ENCODE measurements around the gene PAPOLA. TPM values are rescaled to one million over a fixed set of nuclear protein-coding genes. Genes with fewer than 3 reads are reported as not detected.

Gene PAPOLA
- total RNA-seq, 1 experiment from 2014 or later: 207 TPM

DNA sequence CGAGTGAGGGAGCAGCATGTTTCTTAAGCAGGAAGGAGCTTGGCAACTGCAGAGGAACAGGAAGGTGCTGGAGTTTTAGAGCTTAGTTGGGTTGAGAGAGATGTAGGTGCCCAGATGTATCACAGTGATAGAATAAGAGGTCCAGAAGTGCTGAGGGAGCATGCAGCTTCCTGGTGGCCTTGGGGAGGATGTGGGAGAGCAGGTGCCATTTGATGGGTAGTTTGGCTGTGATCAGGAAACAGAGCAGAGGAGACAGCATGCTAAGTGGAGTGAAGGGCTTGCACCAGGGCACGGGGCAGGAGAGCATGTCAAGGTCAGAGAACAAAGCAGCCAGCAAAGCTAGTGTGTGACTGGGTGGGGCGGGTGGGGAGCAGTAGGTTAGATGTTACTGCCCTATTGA lies 74.8 kb downstream of the PAPOLA start:
- H3K9me3 Mint-ChIP-seq (ENCODE audit: unreplicated experiment): no peaks in the 10 kb centered on the region
- no peak overlapping the region for H3K4me3 ChIP-seq (ENCODE audit: low read depth, low read length)
- H3K27ac Mint-ChIP-seq (ENCODE audit: unreplicated experiment): no peak overlapping the region
- peaks cover 8% of the 10 kb centered on the region for H3K4me1 Mint-ChIP-seq (ENCODE audit: low read depth, unreplicated experiment)
- POLR2A ChIA-PET: interaction anchor here (0.5 kb wide), 2 partner anchors 14 to 1795 kb away, joined by 3 read pairs; no protein-coding TSS in a partner anchor
- H3K27me3 ChIP-seq (replicated peaks; ENCODE audit: control insufficient read depth, insufficient read depth, low read length): no peaks in the 10 kb centered on the region
- H3K4me1 ChIP-seq: peaks cover 14% of the 10 kb centered on the region; the same call in 1 of the 2 replicates
- peaks cover 33% of the 10 kb centered on the region for H3K36me3 Mint-ChIP-seq (ENCODE audit: insufficient read depth, unreplicated experiment)
- no peaks in the 10 kb centered on the region for H3K27me3 Mint-ChIP-seq (ENCODE audit: insufficient read depth, unreplicated experiment)
- intact Hi-C loops (cut with micrococcal nuclease; ENCODE audit: unreplicated experiment): no loop called here
- H3K36me3 ChIP-seq (ENCODE audit: control insufficient read depth, insufficient read depth, low read length): no peaks in the 10 kb centered on the region; the same call in 1 of the 2 replicates
- CTCF ChIA-PET: no interaction called here
- TF ChIP-seq CTCF (IDR thresholded peaks at IDR 0.05; ENCODE audit: insufficient read depth in 1 of 2, low read depth in 1 of 2, low read length in 1 of 2, severe bottlenecking in 1 of 2, unreplicated experiment in 1 of 2): no peak
- BruUV-seq (replicated peaks): no TSS peak
- no peaks in the 10 kb centered on the region for H3K9me3 ChIP-seq
- no peak for DNase-seq
- H3K4me3 Mint-ChIP-seq (ENCODE audit: unreplicated experiment): no peak overlapping the region

- no peak for DNase-seq
- H3K4me3 Mint-ChIP-seq (ENCODE audit: unreplicated experiment): no peak overlapping the region
- Histone ChIP-seq H3K27me3 (replicated peaks; ENCODE audit: control insufficient read depth, insufficient read depth, low read length) (no peaks in the 10 kb centered on the region), H3K4me1 (peaks cover 7% of the 10 kb centered on the region; the same call in 1 of the 2 replicates), H3K36me3 (ENCODE audit: control insufficient read depth, insufficient read depth, low read length) (no peaks in the 10 kb centered on the region), H3K4me3 (ENCODE audit: low read depth, low read length) (no peak overlapping the region), H3K9me3 (no peaks in the 10 kb centered on the region)
- intact Hi-C loops (cut with micrococcal nuclease; ENCODE audit: unreplicated experiment): no loop called here
- ChIA-PET POLR2A (no interaction called here), CTCF (no interaction called here)
- peaks cover 18% of the 10 kb centered on the region for H3K36me3 Mint-ChIP-seq (ENCODE audit: insufficient read depth, unreplicated experiment)
- no peak overlapping the region for H3K27ac Mint-ChIP-seq (ENCODE audit: unreplicated experiment)
- no TSS peak for BruUV-seq (replicated peaks)
- no peaks in the 10 kb centered on the region for H3K9me3 Mint-ChIP-seq (ENCODE audit: unreplicated experiment)
- H3K27me3 Mint-ChIP-seq (ENCODE audit: insufficient read depth, unreplicated experiment): no peaks in the 10 kb centered on the region
- no peak for TF ChIP-seq CTCF (IDR thresholded peaks at IDR 0.05; ENCODE audit: insufficient read depth in 1 of 2, low read depth in 1 of 2, low read length in 1 of 2, severe bottlenecking in 1 of 2, unreplicated experiment in 1 of 2)
- H3K4me1 Mint-ChIP-seq (ENCODE audit: low read depth, unreplicated experiment): no peaks in the 10 kb centered on the region
Observed at GRCh38 chr14:96578619-96579018, 76.4 kb downstream of the PAPOLA start.

GRCh38 chr14:96579358-96579757 lies 77.2 kb downstream of the PAPOLA start:
- H3K4me1 ChIP-seq: no peaks in the 10 kb centered on the region
- no peaks in the 10 kb centered on the region for H3K9me3 Mint-ChIP-seq (ENCODE audit: unreplicated experiment)
- BruUV-seq (replicated peaks): no TSS peak
- no peak overlapping the region for H3K27ac Mint-ChIP-seq (ENCODE audit: unreplicated experiment)
- ChIA-PET CTCF (no interaction called here), POLR2A (no interaction called here)
- no peaks in the 10 kb centered on the region for H3K27me3 ChIP-seq (replicated peaks; ENCODE audit: control insufficient read depth, insufficient read depth, low read length)
- H3K4me3 ChIP-seq (ENCODE audit: low read depth, low read length): no peak overlapping the region
- no peaks in the 10 kb centered on the region for H3K36me3 ChIP-seq (ENCODE audit: control insufficient read depth, insufficient read depth, low read length)
- intact Hi-C loops (cut with micrococcal nuclease; ENCODE audit: unreplicated experiment): no loop called here
- no peaks in the 10 kb centered on the region for H3K4me1 Mint-ChIP-seq (ENCODE audit: low read depth, unreplicated experiment)
- DNase-seq: no peak
- TF ChIP-seq CTCF (IDR thresholded peaks at IDR 0.05; ENCODE audit: insufficient read depth in 1 of 2, low read depth in 1 of 2, low read length in 1 of 2, severe bottlenecking in 1 of 2, unreplicated experiment in 1 of 2): no peak
- no peaks in the 10 kb centered on the region for H3K27me3 Mint-ChIP-seq (ENCODE audit: insufficient read depth, unreplicated experiment)
- H3K9me3 ChIP-seq: no peaks in the 10 kb centered on the region
- H3K36me3 Mint-ChIP-seq (ENCODE audit: insufficient read depth, unreplicated experiment): peaks cover 14% of the 10 kb centered on the region
- no peak overlapping the region for H3K4me3 Mint-ChIP-seq (ENCODE audit: unreplicated experiment)

Data from Caco-2 (cell line).